Keratinocyte (primary cell): ENCODE results near the gene WNK4.

Experiments used
- CTCF ChIP-seq, 3 experiments: IDR thresholded peaks in 1 of 3; conservative IDR thresholded peaks in 1 of 3; optimal IDR thresholded peaks in 1 of 3; 2 replicates in 2 of 3; 3 replicates in 1 of 3; pipeline versions ENCODE3 to v1.5.1; 2011; ENCODE audit warnings: low read length in 3 of 3, mild to moderate bottlenecking in 3 of 3, moderate library complexity in 2 of 3, control low read depth in 1 of 3, inconsistent platforms in 1 of 3; ENCODE audit not compliant: insufficient read depth in 2 of 3; ENCODE audit errors: extremely low read depth in 1 of 3
- EZH2 ChIP-seq: IDR thresholded peaks from one replicate; pipeline ENCODE4 v1.6.1; 2012; ENCODE audit warnings: inconsistent platforms, mild to moderate bottlenecking, low read length, moderate library complexity

DNA sequence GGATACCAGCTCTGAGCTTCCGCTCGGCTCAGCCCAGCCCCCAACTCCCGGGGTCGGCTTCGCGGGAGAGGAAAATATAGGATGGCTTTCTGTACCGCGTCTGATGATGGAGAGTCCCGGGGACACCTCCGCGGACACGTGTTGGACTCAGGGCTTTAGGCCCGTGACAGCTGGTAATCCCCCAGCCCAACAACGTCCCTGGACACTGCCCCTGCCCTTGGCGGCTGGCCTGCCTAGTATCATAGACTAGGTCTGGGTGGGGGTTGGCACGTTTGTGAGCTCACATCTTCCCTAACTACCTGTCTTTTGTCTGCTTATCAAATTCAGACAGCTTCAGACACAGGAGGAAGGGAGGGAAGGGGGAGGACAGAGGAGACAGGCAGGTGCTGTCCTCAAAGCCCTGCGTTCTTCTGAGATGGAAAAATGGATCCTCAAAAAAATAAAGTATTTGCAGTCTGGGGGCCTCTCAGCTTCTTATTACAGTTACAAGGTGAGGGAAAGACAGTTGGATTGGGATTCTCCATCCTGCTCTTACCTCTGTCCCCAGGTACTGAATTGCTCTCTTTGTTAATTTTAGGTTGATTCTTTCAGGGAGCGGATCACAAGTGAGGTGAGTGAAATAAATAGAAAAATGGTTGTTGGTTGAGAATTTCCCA lies 53.5 kb downstream of the WNK4 start:
- TF ChIP-seq EZH2 (no peak), CTCF (optimal IDR thresholded peaks at IDR 0.05 in 1 of 3, IDR thresholded peaks at IDR 0.05 in 1 of 3, conservative IDR thresholded peaks at IDR 0.05 in 1 of 3; ENCODE audit: extremely low read depth in 1 of 3, insufficient read depth in 2 of 3, low read length in 3 of 3) (no peak)
